ENCODE measurements around the gene BMP8A.
"Not testable (repeated sequence)": the region's sequence is repeated elsewhere in the genome, so short reads cannot be mapped to it uniquely, and the experiment has no call there.

The BMP8A gene

DNA sequence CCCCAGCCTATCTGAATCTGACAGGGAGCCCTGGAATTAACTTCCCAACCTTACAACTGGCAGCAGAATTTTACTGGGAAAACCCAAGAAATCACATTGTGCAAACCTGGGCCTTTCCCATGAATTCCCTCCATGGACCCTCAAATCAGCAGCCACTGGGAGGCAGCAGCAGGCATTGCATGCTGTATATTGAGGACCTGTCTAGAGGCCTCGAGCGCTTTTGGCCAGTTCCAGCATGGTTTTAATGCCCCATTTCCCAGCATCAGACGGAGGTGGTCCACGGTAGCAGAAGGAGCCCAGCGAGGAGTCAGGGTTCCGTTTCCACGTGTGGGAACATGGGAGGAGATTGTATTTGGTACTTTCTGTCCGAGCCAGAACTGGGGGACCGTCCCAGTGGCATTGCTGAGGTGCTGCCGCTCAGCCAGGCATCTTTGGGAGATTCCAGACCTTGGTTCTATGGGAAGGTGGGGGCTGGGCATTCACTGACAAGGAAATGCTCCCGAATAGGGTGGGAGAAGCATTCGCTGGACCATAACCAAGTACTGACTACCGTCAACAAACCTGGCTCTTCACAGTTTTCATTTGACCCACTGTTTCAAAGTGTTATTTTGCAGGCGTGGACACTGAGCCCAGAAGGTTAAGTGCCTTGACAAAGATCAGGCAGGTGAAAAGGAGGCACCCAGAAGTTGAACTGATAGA is 15.9 kb downstream of the BMP8A start:
- DNase-seq: peak; percentile 54

DNA sequence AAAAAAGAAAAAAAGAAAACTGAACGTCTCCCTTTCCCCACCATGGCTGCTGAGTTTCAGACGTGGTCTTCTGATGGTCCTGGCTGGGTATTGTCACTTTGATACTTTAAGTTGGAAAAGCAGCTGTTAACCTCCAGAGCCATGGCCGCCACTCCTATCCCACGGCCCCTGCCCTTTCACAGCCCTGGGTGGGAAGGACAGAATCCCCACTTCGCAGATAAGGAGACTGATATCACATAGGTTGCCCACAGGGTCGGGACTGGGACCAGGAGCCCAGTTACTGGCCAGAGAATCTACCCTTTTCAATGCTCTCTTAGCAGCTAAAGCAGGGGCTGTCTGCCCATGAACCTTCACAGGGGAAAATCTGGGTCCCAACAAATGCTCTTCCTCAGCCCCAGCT is 16.8 kb downstream of the BMP8A start:
- no peak for DNase-seq

GRCh38 chr1:39508857-39509305 is 17.4 kb downstream of the BMP8A start:
- DNase-seq: no peak

GRCh38 chr1:39509360-39510009 is 18.0 kb downstream of the BMP8A start:
- DNase-seq: no peak

- DNase-seq: not testable (repeated sequence)
Measured at GRCh38 chr1:39510570-39511186, 19.2 kb downstream of the BMP8A start.

GRCh38 chr1:39511477-39511876 is 20.0 kb downstream of the BMP8A start:
- DNase-seq: not testable (repeated sequence)

GRCh38 chr1:39512234-39512847 is 20.9 kb downstream of the BMP8A start:
- not testable (repeated sequence) for DNase-seq

- DNase-seq: not testable (repeated sequence)
Measured at GRCh38 chr1:39514710-39515124, 23.3 kb downstream of the BMP8A start.

GRCh38 chr1:39515131-39516086 is 24.0 kb downstream of the BMP8A start:
- DNase-seq: not testable (repeated sequence)

DNA sequence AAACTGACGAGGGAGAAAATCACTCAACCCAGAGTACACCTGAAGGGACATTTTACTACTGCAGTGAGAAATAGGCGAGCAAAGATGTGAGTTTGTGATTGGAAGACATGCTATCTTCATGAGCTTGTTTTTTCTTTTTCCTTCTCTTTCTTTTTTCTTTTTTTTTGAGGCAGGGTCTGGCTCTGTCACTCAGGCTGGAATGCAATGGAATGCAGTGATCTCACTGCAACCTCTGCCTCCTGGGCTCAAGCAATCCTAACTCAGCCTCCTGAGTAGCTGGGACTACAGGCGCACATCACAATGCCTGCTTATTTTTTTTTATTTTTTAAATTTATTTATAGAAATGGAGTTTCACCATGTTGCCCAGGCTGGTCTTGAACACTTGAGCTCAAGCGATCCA is 25.4 kb downstream of the BMP8A start:
- DNase-seq: not testable (repeated sequence)

DNA sequence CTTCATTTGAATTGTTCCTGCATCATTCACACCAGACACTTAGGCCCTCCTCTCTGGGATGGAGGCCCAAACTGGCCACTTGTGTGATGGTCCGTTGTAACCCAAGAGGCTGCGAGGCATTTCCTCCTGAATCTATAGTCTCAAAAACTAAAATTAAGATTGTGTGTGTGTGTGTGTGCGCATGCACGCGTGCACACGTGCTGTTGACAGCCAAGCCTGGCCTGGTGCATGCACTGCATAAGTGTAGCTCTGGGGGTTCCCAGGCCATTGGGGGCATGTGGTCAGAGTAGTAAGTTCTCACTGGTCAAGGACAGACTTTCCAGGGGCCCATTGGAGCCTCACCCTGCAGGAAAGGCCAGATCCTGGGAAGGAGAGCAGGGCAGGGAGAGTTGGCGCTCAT is 26.5 kb downstream of the BMP8A start:
- not testable (repeated sequence) for DNase-seq

DNA sequence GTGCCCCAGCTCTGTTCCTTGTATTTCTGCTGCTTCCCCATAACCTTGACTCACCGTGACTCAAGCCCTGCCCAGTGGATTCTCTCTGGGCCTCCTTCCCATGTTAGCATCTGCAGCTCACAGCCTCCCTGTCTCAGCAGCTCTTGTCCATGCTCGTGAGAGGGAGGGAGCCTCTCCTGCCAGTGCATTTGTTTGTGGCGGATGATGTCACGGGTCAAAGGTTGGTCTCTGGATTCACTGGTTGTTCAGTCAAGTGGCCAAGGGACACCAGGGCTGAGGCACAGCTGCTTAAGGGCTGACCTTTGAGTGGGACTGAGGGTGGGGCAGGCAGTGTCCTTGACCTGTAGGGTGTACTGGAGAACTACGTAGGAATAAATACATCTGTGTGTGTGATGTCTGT is 27.9 kb downstream of the BMP8A start:
- not testable (repeated sequence) for DNase-seq

- DNase-seq: not testable (repeated sequence)
Measured at GRCh38 chr1:39522221-39522620, 30.8 kb downstream of the BMP8A start.

GRCh38 chr1:39522661-39523567 is 31.5 kb downstream of the BMP8A start:
- DNase-seq: no peak

- no peak for DNase-seq
Measured at GRCh38 chr1:39524171-39524570, 32.7 kb downstream of the BMP8A start.

- DNase-seq: no peak
Measured at GRCh38 chr1:39524591-39525365, 33.3 kb downstream of the BMP8A start.

DNA sequence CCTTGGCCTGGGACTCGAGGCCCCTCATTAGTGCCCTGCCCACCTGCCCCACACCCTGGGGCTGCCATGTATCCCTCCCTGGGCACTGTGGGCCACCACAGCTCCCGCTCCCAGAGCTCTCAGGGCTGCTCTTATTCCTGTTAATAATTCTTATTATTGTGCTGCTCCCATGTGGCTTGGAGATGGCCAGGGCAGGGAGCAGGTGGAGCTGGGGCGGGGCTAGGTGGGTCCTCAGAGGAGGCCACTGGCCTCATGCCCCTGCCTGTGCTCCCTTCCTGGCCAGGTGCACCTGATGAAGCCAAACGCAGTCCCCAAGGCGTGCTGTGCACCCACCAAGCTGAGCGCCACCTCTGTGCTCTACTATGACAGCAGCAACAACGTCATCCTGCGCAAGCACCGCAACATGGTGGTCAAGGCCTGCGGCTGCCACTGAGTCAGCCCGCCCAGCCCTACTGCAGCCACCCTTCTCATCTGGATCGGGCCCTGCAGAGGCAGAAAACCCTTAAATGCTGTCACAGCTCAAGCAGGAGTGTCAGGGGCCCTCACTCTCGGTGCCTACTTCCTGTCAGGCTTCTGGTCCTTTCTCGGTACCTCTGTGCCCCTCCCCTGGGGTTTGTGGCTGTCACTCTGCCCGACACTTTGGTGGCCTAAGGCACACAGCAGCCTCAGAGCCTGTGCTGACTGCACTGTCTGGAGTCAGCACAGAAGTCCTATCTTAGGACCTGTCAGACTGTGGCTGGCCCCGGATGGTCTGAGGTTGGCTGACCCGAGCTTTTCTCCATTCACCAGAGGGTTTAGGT is 34.1 kb downstream of the BMP8A start:
- DNase-seq: no peak

GRCh38 chr1:39526466-39527189 is 35.2 kb downstream of the BMP8A start:
- no peak for DNase-seq

- DNase-seq: not testable (repeated sequence)
Measured at GRCh38 chr1:39527190-39527579, 35.7 kb downstream of the BMP8A start.

Data from 8988T (cell line).